ENCODE data around the gene ANO9.

ANO9 gene

GRCh38 chr11:372809-373715 lies 68.7 kb downstream of the ANO9 start:
- no peaks in the 10 kb centered on the region for H3K36me3 Mint-ChIP-seq
- H3K4me1 Mint-ChIP-seq = peaks cover 9% of the 10 kb centered on the region
- H3K27me3 Mint-ChIP-seq = peaks cover 8% of the 10 kb centered on the region
- H3K9me3 Mint-ChIP-seq = no peaks in the 10 kb centered on the region
- no peak overlapping the region for H3K27ac Mint-ChIP-seq
- H3K4me3 Mint-ChIP-seq = no peak overlapping the region

- Mint-ChIP-seq H3K9me3 (no peaks in the 10 kb centered on the region), H3K4me3 (no peak overlapping the region), H3K27me3 (peaks cover 17% of the 10 kb centered on the region)
Observed at GRCh38 chr11:371716-372590, 69.9 kb downstream of the ANO9 start.

GRCh38 chr11:371051-371450 lies 70.8 kb downstream of the ANO9 start:
- Mint-ChIP-seq H3K4me1 (peaks cover 13% of the 10 kb centered on the region), H3K4me3 (peak overlapping the region; percentile 11), H3K36me3 (no peaks in the 10 kb centered on the region), H3K9me3 (no peaks in the 10 kb centered on the region), H3K27me3 (peaks cover 17% of the 10 kb centered on the region), H3K27ac (peak overlapping the region; percentile 30)

More at GRCh38 chr11:371716-372590, 69.9 kb downstream of the ANO9 start:
- H3K4me1 Mint-ChIP-seq = peaks cover 13% of the 10 kb centered on the region
- H3K27ac Mint-ChIP-seq = peak overlapping the region; percentile 48
- no peaks in the 10 kb centered on the region for H3K36me3 Mint-ChIP-seq

GRCh38 chr11:370070-370941 lies 71.5 kb downstream of the ANO9 start:
- H3K9me3 Mint-ChIP-seq = no peaks in the 10 kb centered on the region
- H3K27ac Mint-ChIP-seq = no peak overlapping the region
- peaks cover 18% of the 10 kb centered on the region for H3K27me3 Mint-ChIP-seq
- H3K4me3 Mint-ChIP-seq = peak overlapping the region; percentile 69
- H3K36me3 Mint-ChIP-seq = no peaks in the 10 kb centered on the region
- H3K4me1 Mint-ChIP-seq = peaks cover 13% of the 10 kb centered on the region

GRCh38 chr11:369336-370018 lies 72.3 kb downstream of the ANO9 start, which contains the start of gene B4GALNT4:
B4GALNT4 (plus strand) TSS chr11:369499; CDS start chr11:369804, 305 bp downstream.
- H3K9me3 Mint-ChIP-seq = no peaks in the 10 kb centered on the region
- peak within 1 kb of the TSS; percentile 88 for H3K4me3 Mint-ChIP-seq
- H3K4me1 Mint-ChIP-seq = peaks cover 13% of the 10 kb centered on the region
- H3K36me3 Mint-ChIP-seq = no peaks in the 10 kb centered on the region
- peak within 1 kb of the TSS; percentile 6 for H3K27ac Mint-ChIP-seq
- H3K27me3 Mint-ChIP-seq = peaks cover 18% of the 10 kb centered on the region

- H3K4me3 Mint-ChIP-seq = peak overlapping the region; percentile 88
- H3K9me3 Mint-ChIP-seq = no peaks in the 10 kb centered on the region
- peaks cover 18% of the 10 kb centered on the region for H3K27me3 Mint-ChIP-seq
- peaks cover 10% of the 10 kb centered on the region for H3K4me1 Mint-ChIP-seq
- H3K36me3 Mint-ChIP-seq = no peaks in the 10 kb centered on the region
- peak overlapping the region; percentile 6 for H3K27ac Mint-ChIP-seq
Observed at GRCh38 chr11:368414-369335, 73.1 kb downstream of the ANO9 start.

- Mint-ChIP-seq H3K4me1 (peaks cover 10% of the 10 kb centered on the region), H3K9me3 (no peaks in the 10 kb centered on the region), H3K36me3 (no peaks in the 10 kb centered on the region), H3K27ac (no peak overlapping the region), H3K27me3 (peaks cover 18% of the 10 kb centered on the region), H3K4me3 (peak overlapping the region; percentile 88)
Observed at GRCh38 chr11:367956-368413, 73.8 kb downstream of the ANO9 start.

Data from activated naive CD4-positive, alpha-beta T cell treated with anti-CD3 and anti-CD28 coated beads, Interleukin-2, amount 50 U/mL, for 24 hours (primary cell).